Keratinocyte (primary cell): ENCODE measurements around the gene PTCD2. TPM values are rescaled to one million over a fixed set of nuclear protein-coding genes. Genes with fewer than 3 reads are reported as not detected.
A peak's percentile ranks its signal among the peaks of the same experiment; 100 is the strongest.

Experiments
- DNase-seq: peaks from one replicate; pipeline ENCODE4 v3.0.0-alpha.2; 2011; ENCODE audit warnings: low read depth, missing footprints, low spot score
- FAIRE-seq: peaks from 2 replicates; lab custom pipeline; 2011; peaks lifted over from hg19 to GRCh38; lab: Jason Lieb, UNC
- H2AFZ ChIP-seq: 2 replicates; pipeline ENCODE4 v1.6.0; 2012; ENCODE audit warnings: low read length, control low read depth, inconsistent platforms; ENCODE audit not compliant: control insufficient read depth
- H3K27ac ChIP-seq: 2 replicates; pipeline ENCODE4 v1.5.1; 2011; ENCODE audit warnings: low read length; ENCODE audit not compliant: control insufficient read depth, insufficient read depth
- H3K27me3 ChIP-seq: 3 replicates; pipeline ENCODE4 v1.6.0; 2011; ENCODE audit warnings: low read length; ENCODE audit not compliant: control insufficient read depth, insufficient read depth; ENCODE audit errors: extremely low read depth
- H3K36me3 ChIP-seq, 2 experiments: 2 replicates in 1 of 2; 3 replicates in 1 of 2; pipeline ENCODE4 v1.5.1; 2011; ENCODE audit warnings: low read length in 2 of 2, mild to moderate bottlenecking in 1 of 2; ENCODE audit not compliant: control insufficient read depth in 2 of 2, insufficient read depth in 2 of 2; ENCODE audit errors: extremely low read depth in 1 of 2
- H3K4me1 ChIP-seq: 3 replicates; pipeline ENCODE4 v1.5.1; 2011; ENCODE audit warnings: low read length; ENCODE audit not compliant: control insufficient read depth, insufficient read depth; ENCODE audit errors: extremely low read depth
- H3K4me2 ChIP-seq: 3 replicates; pipeline ENCODE4 v1.6.0; 2011; ENCODE audit warnings: low read depth, low read length; ENCODE audit not compliant: control insufficient read depth, insufficient read depth; ENCODE audit errors: extremely low read depth
- H3K4me3 ChIP-seq, 3 experiments: fragments of 200-600 bp in 1 of 3; sonication (generic) in 1 of 3; 2 replicates in 2 of 3; 3 replicates in 1 of 3; pipeline ENCODE4 v1.5.1; 2011 to 2016; ENCODE audit warnings: low read length in 3 of 3, mild to moderate bottlenecking in 3 of 3, control low read depth in 2 of 3, inconsistent platforms in 1 of 3, low read depth in 1 of 3, mixed read lengths in 1 of 3, mixed run types in 1 of 3, moderate library complexity in 1 of 3; ENCODE audit not compliant: control insufficient read depth in 2 of 3, insufficient read depth in 2 of 3; ENCODE audit errors: extremely low read depth in 1 of 3
- H3K79me2 ChIP-seq: 2 replicates; pipeline ENCODE4 v1.6.0; 2012; ENCODE audit warnings: low read length; ENCODE audit not compliant: control insufficient read depth, insufficient read depth
- H3K9ac ChIP-seq: 3 replicates; pipeline ENCODE4 v1.6.0; 2011; ENCODE audit warnings: low read length; ENCODE audit not compliant: control insufficient read depth, insufficient read depth; ENCODE audit errors: extremely low read depth
- H3K9me1 ChIP-seq: 3 replicates; pipeline ENCODE4 v1.6.0; 2011; ENCODE audit warnings: low read length; ENCODE audit not compliant: control insufficient read depth, insufficient read depth; ENCODE audit errors: extremely low read depth
- H3K9me3 ChIP-seq: 2 replicates; pipeline ENCODE4 v1.5.1; 2012; ENCODE audit warnings: low read depth, low read length; ENCODE audit not compliant: control insufficient read depth
- H4K20me1 ChIP-seq: 3 replicates; pipeline ENCODE4 v1.6.0; 2011; ENCODE audit warnings: low read length; ENCODE audit not compliant: control insufficient read depth, insufficient read depth; ENCODE audit errors: extremely low read depth
- EZH2 ChIP-seq: IDR thresholded peaks from one replicate; pipeline ENCODE4 v1.6.1; 2012; ENCODE audit warnings: inconsistent platforms, mild to moderate bottlenecking, low read length, moderate library complexity
- dilution Hi-C: fragments of 300-500 bp; cut with MboI; formaldehyde crosslinking; loops from one replicate; pipeline ENCODE4 v1.7.0; 2020; ENCODE audit warnings: low sequenced_read_pairs; ENCODE audit not compliant: extremely low pct_ligation_motif_present
- polyA plus RNA-seq, 5 experiments: library from polyadenylated mRNA; depleted of rRNA in 3 of 5; stranded (reverse) in 3 of 5; stranded (forward) in 1 of 5; unstranded in 1 of 5; fragments of >200 nt; gene quantifications; 1 replicate in 1 of 5; 2 replicates in 3 of 5; 3 replicates in 1 of 5; pipeline versions ENCODE4 v1.2.1 to v1.2.3, GENCODE V29; 2011 to 2012; ENCODE audit warnings: missing spikeins in 2 of 5, low read depth in 1 of 5, low replicate concordance in 1 of 5
- TF ChIP-seq, protein P1 (sequence below), 3 experiments: IDR thresholded peaks in 1 of 3; conservative IDR thresholded peaks in 1 of 3; optimal IDR thresholded peaks in 1 of 3; 2 replicates in 2 of 3; 3 replicates in 1 of 3; pipeline versions ENCODE3 to v1.5.1; 2011; ENCODE audit warnings: low read length in 3 of 3, mild to moderate bottlenecking in 3 of 3, moderate library complexity in 2 of 3, control low read depth in 1 of 3, inconsistent platforms in 1 of 3; ENCODE audit not compliant: insufficient read depth in 2 of 3; ENCODE audit errors: extremely low read depth in 1 of 3

Gene PTCD2
- polyA plus RNA-seq, 1 donor (not counting 4 experiments of a cell fraction or from before 2014, with no cell fraction given): 13.1 TPM

DNA sequence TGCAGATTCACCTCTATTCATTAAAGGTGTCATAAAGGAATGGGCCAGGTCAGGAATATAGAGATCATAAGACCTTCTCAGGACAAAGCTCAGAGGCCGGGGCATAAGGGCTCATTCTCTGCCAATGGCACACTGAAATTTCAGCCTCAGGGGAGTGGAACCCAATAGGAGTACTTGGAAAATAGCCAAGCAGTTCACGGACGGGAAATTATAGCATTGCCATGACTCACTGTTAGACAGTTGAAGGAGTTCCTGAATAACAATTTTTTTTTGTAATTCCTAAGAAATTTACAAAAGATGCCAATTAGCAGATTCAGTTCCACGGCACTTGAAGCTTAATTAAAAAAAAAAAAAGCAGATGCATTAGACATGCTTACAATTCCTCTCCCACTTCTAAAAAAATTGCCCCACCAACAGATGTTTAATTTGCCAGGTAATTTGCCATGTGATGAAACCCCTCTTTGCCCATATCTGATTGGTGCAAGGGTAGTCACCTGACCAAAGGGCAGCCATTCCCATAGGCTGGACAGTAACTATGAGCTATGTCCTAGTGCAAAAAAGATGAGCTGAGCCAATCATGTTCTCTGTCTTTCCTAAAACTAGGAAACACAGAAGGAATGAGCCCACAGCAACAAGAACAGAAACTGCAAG, 58.6 kb downstream of the PTCD2 start:
- Histone ChIP-seq H3K79me2 (no peaks in the 10 kb centered on the region), H3K9ac (no peak overlapping the region), H3K36me3 (no peaks in the 10 kb centered on the region), H4K20me1 (no peaks in the 10 kb centered on the region), H3K27me3 (no peaks in the 10 kb centered on the region), H2AFZ (peak overlapping the region; percentile 12), H3K9me1 (peaks cover 2% of the 10 kb centered on the region), H3K4me2 (peak overlapping the region; percentile 57), H3K4me1 (peaks cover 42% of the 10 kb centered on the region), H3K9me3 (no peaks in the 10 kb centered on the region), H3K4me3 (no peak overlapping the region), H3K27ac (peak overlapping the region; percentile 56)
- no peak for TF ChIP-seq EZH2
- FAIRE-seq (peak; percentile 92), DNase-seq (no peak)
- dilution Hi-C loops: no loop called here

DNA sequence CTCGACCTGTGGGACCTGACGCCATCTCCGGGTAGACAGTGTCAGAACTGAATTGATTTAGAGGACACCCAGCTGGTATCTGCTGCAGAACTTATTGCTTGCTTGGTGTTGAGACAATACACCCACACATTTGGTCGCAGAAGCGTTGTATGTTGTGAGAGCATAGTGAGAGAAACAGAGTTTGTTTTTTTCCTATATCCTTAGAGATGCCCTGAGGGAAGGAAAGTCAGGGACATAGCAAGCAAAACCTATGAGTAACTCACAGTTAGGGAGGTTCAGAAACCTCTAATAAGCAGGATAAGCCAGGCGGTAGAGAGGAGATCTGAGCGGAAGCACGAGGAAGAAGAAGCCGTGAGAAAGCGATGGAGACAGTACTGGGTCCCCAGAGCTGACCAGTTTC, 59.8 kb downstream of the PTCD2 start:
- Histone ChIP-seq H3K36me3 (no peaks in the 10 kb centered on the region), H3K9me1 (peaks cover 2% of the 10 kb centered on the region), H3K9ac (peak overlapping the region; percentile 22), H4K20me1 (no peaks in the 10 kb centered on the region), H3K9me3 (no peaks in the 10 kb centered on the region), H3K27me3 (no peaks in the 10 kb centered on the region), H3K27ac (peak overlapping the region; percentile 56), H3K4me2 (peak overlapping the region; percentile 6), H2AFZ (peak overlapping the region; percentile 30), H3K4me3 (no peak overlapping the region), H3K79me2 (no peaks in the 10 kb centered on the region), H3K4me1 (peaks cover 43% of the 10 kb centered on the region)
- dilution Hi-C loops: no loop called here
- FAIRE-seq: peak; percentile 80
- DNase-seq: no peak
- TF ChIP-seq, protein P1, sequence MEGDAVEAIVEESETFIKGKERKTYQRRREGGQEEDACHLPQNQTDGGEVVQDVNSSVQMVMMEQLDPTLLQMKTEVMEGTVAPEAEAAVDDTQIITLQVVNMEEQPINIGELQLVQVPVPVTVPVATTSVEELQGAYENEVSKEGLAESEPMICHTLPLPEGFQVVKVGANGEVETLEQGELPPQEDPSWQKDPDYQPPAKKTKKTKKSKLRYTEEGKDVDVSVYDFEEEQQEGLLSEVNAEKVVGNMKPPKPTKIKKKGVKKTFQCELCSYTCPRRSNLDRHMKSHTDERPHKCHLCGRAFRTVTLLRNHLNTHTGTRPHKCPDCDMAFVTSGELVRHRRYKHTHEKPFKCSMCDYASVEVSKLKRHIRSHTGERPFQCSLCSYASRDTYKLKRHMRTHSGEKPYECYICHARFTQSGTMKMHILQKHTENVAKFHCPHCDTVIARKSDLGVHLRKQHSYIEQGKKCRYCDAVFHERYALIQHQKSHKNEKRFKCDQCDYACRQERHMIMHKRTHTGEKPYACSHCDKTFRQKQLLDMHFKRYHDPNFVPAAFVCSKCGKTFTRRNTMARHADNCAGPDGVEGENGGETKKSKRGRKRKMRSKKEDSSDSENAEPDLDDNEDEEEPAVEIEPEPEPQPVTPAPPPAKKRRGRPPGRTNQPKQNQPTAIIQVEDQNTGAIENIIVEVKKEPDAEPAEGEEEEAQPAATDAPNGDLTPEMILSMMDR (optimal IDR thresholded peaks at IDR 0.05 in 1 of 3, IDR thresholded peaks at IDR 0.05 in 1 of 3, conservative IDR thresholded peaks at IDR 0.05 in 1 of 3; ENCODE audit: extremely low read depth in 1 of 3, insufficient read depth in 2 of 3, low read length in 3 of 3): no peak
- no peak for TF ChIP-seq EZH2
